NCI-H2107 treated with DMSO at 0.1 percent for 48 hours (cell line): ENCODE data around the gene DESI2.
"Not testable (repeated sequence)": the region's sequence is repeated elsewhere in the genome, so short reads cannot be mapped to it uniquely, and the experiment has no call there.

ENCODE experiments used
- DNase-seq: peaks from one replicate; lab custom pipeline; 2025; ENCODE audit not compliant: unreplicated experiment; lab: John Stamatoyannopoulos, UW

The DESI2 gene

DNA sequence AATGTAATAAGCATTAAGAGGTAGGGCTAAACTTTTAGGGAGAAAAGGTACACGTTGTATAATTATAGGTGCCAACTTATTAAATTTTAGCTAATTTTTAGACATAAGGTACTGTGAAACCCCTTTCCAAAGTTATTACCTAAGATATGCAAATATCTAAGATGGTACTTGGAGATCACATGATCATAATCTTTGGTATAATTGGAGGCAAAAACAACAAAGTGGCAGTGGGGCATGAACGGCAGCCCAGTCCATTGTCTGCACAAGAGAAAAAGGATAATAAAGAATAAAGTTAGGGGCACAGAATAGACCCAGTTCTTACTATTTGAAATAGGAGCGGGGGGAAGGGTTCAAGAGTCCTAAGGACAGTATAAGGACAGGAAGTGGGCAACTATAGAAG, 51.2 kb downstream of the DESI2 start:
- no peak for DNase-seq

DNA sequence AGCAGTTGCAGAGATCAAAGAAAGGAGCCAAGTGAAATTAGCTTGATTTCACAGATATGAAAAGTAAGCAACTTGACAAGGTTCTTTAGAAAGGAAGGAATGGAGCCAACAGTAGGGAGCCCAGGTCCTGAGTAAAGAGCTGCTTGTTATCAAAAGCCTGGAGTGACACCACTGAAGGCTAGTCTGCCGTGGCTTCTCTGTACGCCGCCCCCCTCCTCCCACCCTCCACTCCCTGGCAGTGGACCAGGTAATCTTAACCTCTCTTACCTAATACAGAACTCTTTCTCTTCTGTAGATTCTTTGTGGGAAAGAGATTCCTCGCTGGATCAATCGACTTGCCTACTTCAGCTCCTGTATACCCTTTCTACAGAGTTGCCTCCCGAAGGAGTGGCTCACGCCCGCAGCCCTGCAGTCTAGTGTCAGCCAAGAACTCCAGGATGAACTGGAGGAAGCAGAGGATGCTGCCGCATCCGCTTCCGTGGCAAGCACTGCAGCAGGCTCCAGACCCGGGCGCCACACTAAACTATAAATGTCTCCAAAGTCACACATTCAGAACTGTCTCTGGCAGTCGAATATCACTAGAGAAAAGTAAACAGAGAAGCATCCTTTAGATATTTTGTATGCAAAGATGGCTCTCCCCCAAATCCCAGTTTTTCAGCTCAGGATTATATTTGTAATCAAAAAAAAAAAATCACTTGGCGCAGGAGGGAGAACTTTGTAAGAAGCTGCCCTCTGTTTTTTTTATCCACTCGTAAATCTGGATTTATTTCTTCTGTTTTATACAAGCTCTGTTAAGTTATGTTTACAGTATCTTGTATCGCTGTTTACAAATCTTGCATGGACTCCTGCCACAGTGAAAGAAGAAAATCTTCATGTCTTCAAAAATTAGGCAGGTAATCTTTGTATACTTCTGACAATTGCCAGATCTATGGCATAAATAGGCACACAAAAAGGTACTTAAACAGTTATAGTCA, 52.6 kb downstream of the DESI2 start:
- DNase-seq, result peak; percentile 29

DNA sequence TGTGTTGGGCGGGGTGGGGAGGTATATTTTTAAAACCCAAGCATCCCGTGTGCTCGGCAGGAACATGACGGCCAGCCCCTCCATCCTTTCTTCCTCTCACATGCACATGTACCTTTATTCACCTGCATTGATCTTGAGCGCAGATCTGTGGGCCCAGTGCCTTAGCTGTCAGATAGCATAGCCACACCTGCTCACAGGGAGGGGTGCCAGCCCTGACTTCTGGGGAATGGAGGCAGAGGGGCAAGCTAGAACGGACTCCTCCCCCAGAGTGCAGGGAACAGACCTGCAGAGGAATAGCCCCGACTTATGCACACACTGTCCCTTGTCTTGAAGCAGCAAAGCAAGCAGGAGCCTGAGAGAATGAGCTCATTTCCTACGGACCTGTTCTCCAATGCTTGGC, 56.1 kb downstream of the DESI2 start:
- DNase-seq, result no peak

DNA sequence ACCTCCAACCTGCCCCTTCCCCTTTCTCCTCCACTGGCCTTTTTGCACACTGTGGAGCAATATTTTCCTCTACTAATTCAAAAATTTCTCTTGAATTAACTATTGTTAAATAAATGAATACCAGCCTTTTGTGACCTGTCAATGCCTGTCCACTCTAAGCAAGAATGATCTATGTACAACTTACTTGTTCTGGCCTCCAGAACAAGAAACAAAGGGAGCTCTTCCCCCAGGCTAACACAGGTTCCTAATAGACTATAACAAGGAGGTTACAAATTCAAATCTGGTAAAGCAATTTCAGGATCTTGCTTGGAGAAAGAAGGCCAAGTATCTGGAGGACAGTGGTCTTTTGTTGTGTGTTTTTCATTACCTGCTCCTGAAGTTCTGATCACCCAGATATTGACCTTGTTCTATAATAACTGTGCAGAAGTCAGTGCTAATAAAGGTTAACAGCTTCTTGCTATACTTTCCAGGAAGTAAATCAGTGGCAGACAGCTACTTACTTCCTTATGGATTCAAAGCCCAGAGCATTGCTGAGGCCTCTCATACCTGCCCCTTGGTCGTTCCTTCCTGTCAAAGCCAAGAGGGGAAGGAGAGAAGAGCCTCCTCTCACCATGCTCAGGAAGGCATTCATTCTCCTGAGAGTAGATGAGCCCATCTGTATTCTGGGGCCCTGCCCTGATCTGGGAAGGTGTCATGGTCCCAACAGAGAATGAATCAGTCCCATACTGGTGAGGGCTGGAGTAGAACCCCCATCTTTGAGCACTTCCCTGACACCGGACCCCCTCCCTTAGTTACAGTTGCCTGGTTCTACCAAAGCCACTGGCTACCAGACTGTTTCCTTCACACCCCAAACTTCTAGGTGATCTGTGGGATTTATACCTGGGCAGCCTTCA, 56.8 kb downstream of the DESI2 start:
- DNase-seq, result no peak

GRCh38 chr1:244710474-244711062, 57.6 kb downstream of the DESI2 start:
- DNase-seq, result peak; percentile 14

- no peak for DNase-seq
Measured at GRCh38 chr1:244712669-244713068, 59.7 kb downstream of the DESI2 start.

- DNase-seq, result no peak
Measured at GRCh38 chr1:244713332-244713731, 60.4 kb downstream of the DESI2 start.

GRCh38 chr1:244727871-244728474, 75.0 kb downstream of the DESI2 start:
- DNase-seq, result no peak

DNA sequence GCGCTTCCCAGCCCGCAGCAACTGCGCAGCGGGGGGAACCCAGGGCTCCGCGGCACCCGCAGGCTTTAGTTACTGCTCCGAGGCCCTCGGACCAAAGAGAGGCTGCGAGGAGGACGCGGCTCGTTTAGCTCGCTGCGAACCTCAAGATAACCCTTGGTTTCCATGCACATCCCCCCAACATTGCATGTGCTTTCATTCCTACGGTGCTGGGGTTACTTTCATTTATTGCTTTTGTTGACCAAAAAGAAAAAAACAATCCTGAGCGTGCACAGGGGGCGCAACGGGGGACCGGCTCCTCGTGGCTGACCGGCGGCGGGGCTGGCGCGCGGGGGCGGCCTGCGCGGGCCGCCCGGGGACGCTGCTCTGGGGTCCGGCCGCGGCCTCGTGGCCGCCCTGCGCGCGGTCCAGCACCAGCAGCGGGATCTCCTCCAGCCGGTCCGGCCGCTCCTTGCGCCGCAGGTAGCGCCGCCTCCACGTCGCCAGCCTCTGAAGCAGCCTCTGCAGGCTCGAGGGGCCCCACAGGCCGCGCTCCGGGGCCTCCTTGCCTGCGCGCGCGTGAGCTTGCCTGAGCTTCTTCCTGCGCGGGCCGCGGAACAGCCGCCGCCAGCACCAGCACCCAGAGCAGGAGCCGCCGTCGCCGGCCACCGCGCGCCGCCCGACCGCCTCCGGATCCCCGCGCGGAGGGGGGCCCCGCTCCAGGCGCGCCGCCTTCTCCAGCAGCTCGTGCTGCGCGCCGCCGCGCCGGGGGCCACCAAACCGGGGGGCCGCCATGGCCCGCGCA, 77.4 kb downstream of the DESI2 start:
- DNase-seq, result peak; percentile 42

DNA sequence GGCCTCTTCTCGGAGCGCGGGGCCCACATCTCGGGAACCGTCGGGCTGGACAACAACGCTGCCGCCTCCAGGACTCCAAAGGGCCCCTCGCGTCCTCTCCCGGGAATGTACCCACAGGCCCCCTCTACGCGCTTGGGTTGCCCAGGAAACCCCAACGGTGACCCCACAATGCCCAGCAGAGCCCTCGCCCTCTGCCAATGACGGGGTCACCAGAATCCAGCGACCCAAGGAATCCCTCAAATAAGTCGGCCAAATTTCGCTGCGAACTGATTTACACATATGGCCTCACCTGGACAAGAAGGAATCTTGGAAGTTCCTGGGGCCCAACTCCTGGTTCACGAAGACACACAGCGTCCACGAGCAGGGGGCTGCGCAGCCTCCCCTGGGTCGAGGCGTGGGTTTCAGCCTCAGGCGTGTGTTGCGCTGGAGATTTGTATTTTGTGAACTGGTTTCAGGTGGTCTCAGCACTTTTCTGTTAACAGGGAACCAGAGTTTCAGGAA, 78.1 kb downstream of the DESI2 start:
- DNase-seq, result no peak

DNA sequence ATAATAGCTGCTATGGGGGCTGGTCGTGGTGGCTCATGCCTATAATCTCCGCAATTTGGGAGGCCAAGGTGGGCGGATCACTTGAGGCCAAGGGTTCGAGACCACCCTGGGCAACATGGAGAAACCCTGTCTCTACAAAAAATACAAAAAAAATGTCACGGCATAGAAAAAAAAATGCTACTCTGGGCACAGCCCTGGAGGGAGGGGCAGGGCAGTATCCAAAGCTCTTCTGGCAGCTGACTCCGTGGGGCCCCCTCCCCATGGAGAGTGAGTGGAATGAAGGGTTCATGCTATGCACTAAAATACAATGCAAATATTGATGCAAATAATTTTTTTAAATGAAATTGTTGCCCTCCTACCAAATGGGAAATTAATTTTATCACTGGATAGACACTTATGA, 78.7 kb downstream of the DESI2 start:
- no peak for DNase-seq

- DNase-seq, result peak; percentile 86
Measured at GRCh38 chr1:244732851-244733450, 80.0 kb downstream of the DESI2 start.

DNA sequence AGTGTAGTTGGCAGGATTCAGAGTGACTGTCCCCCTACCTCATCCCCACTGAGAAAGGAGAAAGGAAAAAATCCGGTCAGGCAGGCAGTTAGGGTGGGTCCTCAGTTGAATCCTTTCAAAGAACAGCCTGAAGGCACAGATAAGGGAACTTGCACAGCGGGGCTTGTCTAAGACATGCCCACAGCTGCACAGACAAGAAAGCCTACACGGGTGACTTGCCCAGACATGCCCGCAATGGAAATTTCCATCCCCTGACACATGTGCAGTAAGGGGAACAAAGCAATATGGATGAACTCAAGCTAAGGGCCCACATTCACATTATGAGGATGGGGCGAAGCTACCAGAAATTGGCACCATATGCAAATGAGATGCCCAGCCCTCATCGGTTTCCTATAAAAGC, 82.5 kb downstream of the DESI2 start:
- no peak for DNase-seq

GRCh38 chr1:244735876-244736561, 83.1 kb downstream of the DESI2 start:
- DNase-seq, result no peak

DNA sequence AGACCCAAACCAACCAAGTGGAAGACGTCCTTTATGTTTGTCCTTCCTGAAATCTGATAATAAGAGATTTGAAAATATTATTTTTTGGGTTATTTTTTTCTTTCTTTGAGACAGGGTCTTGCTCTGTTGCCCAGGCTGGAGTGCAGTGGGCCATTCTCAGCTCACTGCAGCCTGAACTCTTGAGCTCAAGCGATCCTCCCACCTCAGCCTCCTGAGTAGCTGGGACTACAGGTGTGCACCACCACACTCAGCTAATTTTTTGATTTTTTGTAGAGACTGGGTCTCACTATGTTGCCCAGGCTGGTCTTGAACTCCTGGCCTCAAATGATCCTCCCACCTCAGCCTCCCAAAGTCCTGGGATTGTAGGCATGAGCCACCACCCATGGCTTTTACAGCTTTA, 86.2 kb downstream of the DESI2 start:
- DNase-seq, result not testable (repeated sequence)

- DNase-seq, result not testable (repeated sequence)
Measured at GRCh38 chr1:244740027-244740617, 87.2 kb downstream of the DESI2 start.

DNA sequence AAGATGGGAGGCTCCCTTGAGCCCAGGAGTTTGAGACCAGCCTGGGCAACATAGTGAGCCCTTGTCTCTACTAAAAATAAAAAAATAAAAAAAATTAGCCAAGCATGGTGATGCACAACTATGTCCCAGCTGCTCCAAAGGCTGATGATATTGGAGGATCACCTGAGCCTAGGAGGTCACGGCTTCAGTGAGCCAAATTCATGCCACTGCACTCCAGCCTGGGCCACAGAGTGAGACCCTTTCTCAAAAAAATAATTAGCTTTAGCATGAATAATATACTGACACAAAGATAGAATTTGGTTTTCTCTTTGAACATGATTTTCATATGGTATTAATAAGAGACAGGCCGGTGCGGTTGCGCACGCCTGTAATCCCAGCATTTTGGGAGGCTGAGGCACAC, 88.8 kb downstream of the DESI2 start:
- DNase-seq, result no peak

- no peak for DNase-seq
Measured at GRCh38 chr1:244749230-244750016, 96.5 kb downstream of the DESI2 start.
